DMS 273 (cell line): ENCODE data around the gene GNL3.
"Not testable (repeated sequence)": the region's sequence is repeated elsewhere in the genome, so short reads cannot be mapped to it uniquely, and the experiment has no call there.

Experiments used
- DNase-seq: peaks from one replicate; lab custom pipeline; 2025; ENCODE audit not compliant: unreplicated experiment; lab: John Stamatoyannopoulos, UW

The GNL3 gene

GRCh38 chr3:52685709-52686691, at the start of gene GNL3, which contains the start of gene PBRM1:
GNL3 (plus strand) TSS chr3:52686032; CDS start chr3:52686093, 61 bp downstream.
PBRM1 (minus strand) TSS chr3:52685913.
- DNase-seq, result peak; percentile 96

GRCh38 chr3:52636673-52637072, 49.2 kb upstream of the GNL3 start:
- no peak for DNase-seq

GRCh38 chr3:52645549-52645948, 40.3 kb upstream of the GNL3 start:
- no peak for DNase-seq

- no peak for DNase-seq
Observed at GRCh38 chr3:52649461-52650210, 36.2 kb upstream of the GNL3 start.

- no peak for DNase-seq
Observed at GRCh38 chr3:52650439-52650838, 35.4 kb upstream of the GNL3 start.

GRCh38 chr3:52651592-52651991, 34.2 kb upstream of the GNL3 start:
- no peak for DNase-seq

GRCh38 chr3:52655895-52656294, 29.9 kb upstream of the GNL3 start:
- DNase-seq, result no peak

- no peak for DNase-seq
Observed at GRCh38 chr3:52660046-52660445, 25.8 kb upstream of the GNL3 start.

- DNase-seq, result no peak
Observed at GRCh38 chr3:52663098-52663497, 22.7 kb upstream of the GNL3 start.

GRCh38 chr3:52670621-52671521, 15.0 kb upstream of the GNL3 start:
- no peak for DNase-seq

- DNase-seq, result no peak
Observed at GRCh38 chr3:52671676-52672075, 14.2 kb upstream of the GNL3 start.

- DNase-seq, result not testable (repeated sequence)
Observed at GRCh38 chr3:52676201-52676600, 9.6 kb upstream of the GNL3 start.

GRCh38 chr3:52678265-52679198, 7.3 kb upstream of the GNL3 start:
- DNase-seq, result no peak

GRCh38 chr3:52679199-52679538, 6.7 kb upstream of the GNL3 start:
- no peak for DNase-seq

GRCh38 chr3:52679811-52680210, 6.0 kb upstream of the GNL3 start:
- no peak for DNase-seq

- no peak for DNase-seq
Observed at GRCh38 chr3:52681596-52681995, 4.2 kb upstream of the GNL3 start.

- peak; percentile 50 for DNase-seq
Observed at GRCh38 chr3:52682016-52682415, 3.8 kb upstream of the GNL3 start.

- no peak for DNase-seq
Observed at GRCh38 chr3:52683611-52684010, 2.2 kb upstream of the GNL3 start.

- DNase-seq, result no peak
Observed at GRCh38 chr3:52684184-52684583, 1.6 kb upstream of the GNL3 start.

- peak; percentile 91 for DNase-seq
Observed at GRCh38 chr3:52685285-52685708, 535 bp upstream of the GNL3 start.
